GM13976 (cell line): Measurements from ENCODE around the gene FAM83G.

Experiments
- DNase-seq: peaks from one replicate; pipeline ENCODE4 v3.0.0; 2012; ENCODE audit warnings: low spot score
- in situ Hi-C: fragments of 300-500 bp; cut with MboI; formaldehyde crosslinking; loops from one replicate; pipeline ENCODE4 v1.12.0; 2022; ENCODE audit warnings: low sequenced_read_pairs, mixed read lengths, inconsistent platforms; ENCODE audit not compliant: unreplicated experiment
- TF ChIP-seq, protein P1 (sequence below): IDR thresholded peaks from 2 replicates; pipeline ENCODE4 v1.5.1; 2012; ENCODE audit warnings: borderline replicate concordance, mild to moderate bottlenecking; ENCODE audit not compliant: insufficient read depth; ENCODE audit errors: extremely low read depth, missing control alignments, control extremely low read depth

Gene FAM83G

DNA sequence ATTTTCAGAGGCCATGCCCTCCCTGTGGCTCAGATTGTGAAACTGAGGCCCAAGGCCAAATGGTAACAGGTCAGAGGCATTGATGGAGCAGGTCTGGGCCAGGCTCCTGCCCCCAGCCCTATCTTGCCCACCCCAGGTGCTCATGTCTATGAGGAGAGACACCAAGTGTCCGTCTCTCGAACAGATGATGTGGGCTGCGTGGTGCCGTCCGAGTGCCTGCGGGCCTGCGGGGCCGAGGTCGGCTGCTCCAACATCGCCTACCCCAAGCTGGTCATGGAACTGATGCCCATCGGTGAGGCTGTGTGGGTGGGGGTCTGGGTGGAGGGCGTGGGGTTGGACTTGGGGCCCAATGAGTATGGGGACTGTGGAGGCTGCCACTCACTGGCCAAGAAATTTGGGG, 8.7 kb upstream of the FAM83G start:
- in situ Hi-C loops, result no loop called here
- DNase-seq, result no peak
- TF ChIP-seq, protein P1, sequence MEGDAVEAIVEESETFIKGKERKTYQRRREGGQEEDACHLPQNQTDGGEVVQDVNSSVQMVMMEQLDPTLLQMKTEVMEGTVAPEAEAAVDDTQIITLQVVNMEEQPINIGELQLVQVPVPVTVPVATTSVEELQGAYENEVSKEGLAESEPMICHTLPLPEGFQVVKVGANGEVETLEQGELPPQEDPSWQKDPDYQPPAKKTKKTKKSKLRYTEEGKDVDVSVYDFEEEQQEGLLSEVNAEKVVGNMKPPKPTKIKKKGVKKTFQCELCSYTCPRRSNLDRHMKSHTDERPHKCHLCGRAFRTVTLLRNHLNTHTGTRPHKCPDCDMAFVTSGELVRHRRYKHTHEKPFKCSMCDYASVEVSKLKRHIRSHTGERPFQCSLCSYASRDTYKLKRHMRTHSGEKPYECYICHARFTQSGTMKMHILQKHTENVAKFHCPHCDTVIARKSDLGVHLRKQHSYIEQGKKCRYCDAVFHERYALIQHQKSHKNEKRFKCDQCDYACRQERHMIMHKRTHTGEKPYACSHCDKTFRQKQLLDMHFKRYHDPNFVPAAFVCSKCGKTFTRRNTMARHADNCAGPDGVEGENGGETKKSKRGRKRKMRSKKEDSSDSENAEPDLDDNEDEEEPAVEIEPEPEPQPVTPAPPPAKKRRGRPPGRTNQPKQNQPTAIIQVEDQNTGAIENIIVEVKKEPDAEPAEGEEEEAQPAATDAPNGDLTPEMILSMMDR, result no peak

DNA sequence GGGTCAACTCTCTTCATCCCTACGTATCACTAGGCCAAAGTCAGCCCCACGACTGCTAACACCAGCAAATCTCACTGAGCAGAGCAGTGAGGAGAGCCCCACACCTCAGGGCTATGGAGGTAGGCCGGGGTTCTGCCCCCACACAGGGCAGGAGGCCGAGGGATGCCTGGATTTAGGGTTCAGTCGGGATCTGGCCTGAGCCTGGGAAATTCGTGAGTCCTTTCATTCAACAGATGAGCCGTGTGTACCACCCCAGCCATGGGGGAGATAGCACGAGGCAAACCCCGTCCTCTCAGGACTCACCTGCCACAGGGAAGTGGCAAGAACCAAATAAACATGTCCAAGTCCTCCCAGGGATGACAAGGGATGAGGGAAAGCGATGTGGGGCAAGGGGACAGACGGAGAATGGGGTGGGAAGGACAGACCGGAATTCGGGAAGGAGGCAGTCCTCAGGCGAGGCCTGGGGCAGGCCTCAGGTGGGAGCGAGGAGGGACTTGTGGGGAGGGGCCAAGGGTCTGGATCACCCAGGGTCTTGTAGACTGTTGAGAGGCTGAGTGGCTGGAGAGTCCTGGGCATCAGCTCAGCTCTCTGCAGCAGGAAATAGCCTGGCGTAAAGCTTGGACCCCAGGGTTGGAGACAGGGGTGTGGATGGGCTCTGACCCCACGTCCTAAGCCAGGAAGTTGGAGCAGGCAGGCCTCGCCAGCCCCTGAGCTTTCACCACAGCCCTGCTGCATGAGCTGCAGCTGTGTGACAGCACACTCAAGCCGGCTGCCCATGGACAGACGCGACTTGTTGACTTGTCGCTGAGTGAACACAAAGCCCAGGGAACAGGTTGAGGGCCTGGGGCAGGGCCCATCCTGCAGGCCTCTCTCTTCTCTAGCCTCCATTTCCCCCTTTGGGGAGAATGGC, 7.9 kb upstream of the FAM83G start:
- DNase-seq, result no peak
- TF ChIP-seq, protein P1, result no peak
- in situ Hi-C loops, result no loop called here

DNA sequence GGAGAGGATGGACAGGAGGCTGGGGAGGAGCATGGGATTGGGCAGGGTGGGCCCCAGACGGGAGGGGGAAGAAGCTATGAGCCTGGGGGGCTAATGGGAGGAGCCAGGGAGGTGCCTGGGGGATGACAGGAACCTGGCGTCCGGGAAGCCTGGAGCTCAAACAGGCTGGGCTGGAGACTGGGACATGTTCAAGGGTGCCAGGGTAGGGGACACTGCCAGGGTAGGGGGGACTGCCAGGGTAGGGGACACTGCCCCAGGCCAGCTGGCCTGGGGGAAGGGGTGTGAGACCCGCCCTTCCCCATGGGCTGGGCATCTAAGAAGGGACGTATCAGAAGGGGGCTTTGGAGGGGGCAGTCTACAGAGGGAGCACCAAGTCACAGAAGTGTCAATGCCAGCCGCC, 7.0 kb upstream of the FAM83G start:
- in situ Hi-C loops, result no loop called here
- TF ChIP-seq, protein P1, result no peak
- DNase-seq, result no peak

DNA sequence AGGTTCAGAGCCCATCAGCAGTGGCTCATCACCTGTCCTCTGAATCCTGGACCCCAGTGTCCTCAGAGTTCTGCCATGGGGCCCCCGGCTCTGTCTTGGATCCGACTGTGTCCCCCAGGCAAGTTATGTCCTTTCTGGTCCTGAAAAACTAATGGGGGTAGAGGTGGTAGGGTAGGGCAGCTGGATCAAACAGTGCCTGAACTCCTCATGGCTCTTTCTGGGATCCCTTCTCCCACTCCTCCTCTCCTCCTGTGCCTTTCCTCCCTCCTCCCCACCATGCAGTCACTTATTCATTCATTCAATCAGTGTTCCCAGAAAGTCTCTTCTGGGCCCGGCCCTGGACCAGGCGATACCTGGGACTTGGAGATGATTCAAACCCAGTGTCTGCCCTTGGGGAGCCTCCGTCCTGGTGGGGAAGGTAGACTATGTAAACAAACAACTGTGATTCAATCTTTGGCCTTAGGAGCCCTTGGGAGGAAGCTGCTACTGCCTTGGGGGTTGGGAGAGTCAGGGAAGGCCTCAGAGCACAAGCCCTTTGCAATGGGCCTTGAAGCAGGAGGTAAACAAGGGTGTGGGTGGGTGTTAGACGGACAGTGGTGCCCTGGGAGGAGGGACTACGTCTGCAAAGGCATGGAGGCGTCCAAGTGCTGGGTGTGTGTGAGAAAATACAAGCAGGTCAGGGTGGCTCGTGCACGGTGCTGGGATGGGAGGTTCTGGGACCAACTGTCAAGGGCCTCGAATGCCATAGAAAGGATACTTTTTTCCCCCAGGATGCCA, 6.4 kb upstream of the FAM83G start:
- in situ Hi-C loops, result no loop called here
- DNase-seq, result no peak
- TF ChIP-seq, protein P1, result no peak

DNA sequence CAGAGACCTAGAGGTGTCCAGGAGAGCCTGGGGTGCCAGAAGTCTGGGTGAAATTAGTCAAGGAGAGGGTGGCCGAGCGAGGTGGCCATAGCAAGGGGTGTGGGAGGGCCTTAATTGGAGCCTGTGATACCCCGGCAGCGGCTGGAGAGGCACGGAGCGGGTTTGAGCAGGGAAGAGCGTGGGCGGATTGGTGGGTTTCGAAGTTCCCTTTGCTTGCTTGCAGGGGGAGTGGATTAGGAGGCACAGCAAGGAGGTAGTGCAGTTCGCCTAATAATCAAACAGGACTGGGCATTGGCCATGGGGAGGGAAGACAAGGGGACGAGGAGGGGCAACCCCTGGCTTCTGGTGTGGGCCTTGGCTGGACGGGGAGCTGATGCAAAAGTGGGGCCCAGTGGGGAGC, 5.4 kb upstream of the FAM83G start:
- TF ChIP-seq, protein P1, result no peak
- no peak for DNase-seq
- in situ Hi-C loops, result no loop called here

DNA sequence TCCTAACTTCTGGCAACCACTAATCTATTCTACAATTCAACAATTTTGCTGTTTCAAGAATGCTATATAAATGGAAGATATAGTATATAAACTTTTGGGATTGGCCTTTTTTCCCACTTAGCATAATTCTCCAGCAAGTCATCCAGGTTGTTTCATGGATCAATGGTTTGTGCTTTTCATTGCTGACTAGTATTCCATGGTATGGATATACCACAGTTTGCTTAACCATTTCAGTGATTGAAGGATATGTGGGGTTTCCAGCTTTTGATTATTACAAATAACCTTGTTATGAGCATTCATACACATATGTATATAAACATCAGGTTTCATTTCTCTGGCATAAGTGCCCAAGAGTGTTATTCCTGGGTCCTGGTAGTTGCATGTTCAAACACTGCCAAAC, 2.1 kb upstream of the FAM83G start:
- in situ Hi-C loops, result no loop called here
- no peak for DNase-seq
- TF ChIP-seq, protein P1, result no peak
